H1 (cell line): ENCODE measurements around the gene IRF4. TPM values are rescaled to one million over a fixed set of nuclear protein-coding genes. Genes with fewer than 3 reads are reported as not detected.

Source experiments
- BACH1 ChIP-seq: IDR thresholded peaks from 2 replicates; pipeline ENCODE4 v1.6.1; 2012; ENCODE audit warnings: low read length, improper control_type of control experiment
- CBX5 ChIP-seq: fragments of 300-800, 300-1000 bp; sonication (generic); IDR thresholded peaks from 2 replicates; pipeline ENCODE4 v1.7.1; 2016; ENCODE audit warnings: antibody characterized with exemption, low read length, low read depth
- MAFK ChIP-seq: IDR thresholded peaks from 2 replicates; pipeline ENCODE4 v1.6.1; 2012; ENCODE audit warnings: low read depth, mild to moderate bottlenecking, improper control_type of control experiment, low read length
- RAD21 ChIP-seq, 2 experiments: IDR thresholded peaks in 1 of 2; conservative IDR thresholded peaks in 1 of 2; 2 replicates each; pipeline ENCODE4 v1.6.1; 2011; ENCODE audit warnings: low read depth in 2 of 2, low read length in 2 of 2, improper control_type of control experiment in 1 of 2, inconsistent platforms in 1 of 2, mild to moderate bottlenecking in 1 of 2, moderate library complexity in 1 of 2
- ZNF274 ChIP-seq: IDR thresholded peaks from 2 replicates; pipeline ENCODE4 v1.7.0; 2012; ENCODE audit warnings: low read length, borderline replicate concordance; ENCODE audit errors: extremely low read depth
- polyA plus RNA-seq, 7 experiments: library from polyadenylated mRNA; depleted of rRNA in 3 of 7; stranded (reverse) in 5 of 7; unstranded in 2 of 7; fragments of >200 nt in 5 of 7; fragments of 200-250 nt in 2 of 7; gene quantifications; 1 replicate in 5 of 7; 2 replicates in 1 of 7; 4 replicates in 1 of 7; pipeline versions ENCODE4 v1.2.1 to v1.2.3, GENCODE V29; 2011 to 2013; ENCODE audit warnings: missing spikeins in 2 of 7, mixed read lengths in 2 of 7
- total RNA-seq: library from RNA; stranded (reverse); fragmentation: NEBNext Ultra II Directional; extraction: Animal tissue kit (Norgen Biotek cat#: 25700); gene quantifications from 2 replicates; pipeline ENCODE4 v1.2.1, GENCODE V29; 2021
- TF ChIP-seq, protein P1 (sequence below): IDR thresholded peaks from 2 replicates; pipeline ENCODE4 v1.6.1; 2011; ENCODE audit warnings: low read length, improper control_type of control experiment

Gene IRF4
- total and polyA plus RNA-seq, 2 of the 8 experiments (the other 6 are each of a cell fraction or from before 2014, with no cell fraction given) = 0.77 to 2.1 TPM

DNA sequence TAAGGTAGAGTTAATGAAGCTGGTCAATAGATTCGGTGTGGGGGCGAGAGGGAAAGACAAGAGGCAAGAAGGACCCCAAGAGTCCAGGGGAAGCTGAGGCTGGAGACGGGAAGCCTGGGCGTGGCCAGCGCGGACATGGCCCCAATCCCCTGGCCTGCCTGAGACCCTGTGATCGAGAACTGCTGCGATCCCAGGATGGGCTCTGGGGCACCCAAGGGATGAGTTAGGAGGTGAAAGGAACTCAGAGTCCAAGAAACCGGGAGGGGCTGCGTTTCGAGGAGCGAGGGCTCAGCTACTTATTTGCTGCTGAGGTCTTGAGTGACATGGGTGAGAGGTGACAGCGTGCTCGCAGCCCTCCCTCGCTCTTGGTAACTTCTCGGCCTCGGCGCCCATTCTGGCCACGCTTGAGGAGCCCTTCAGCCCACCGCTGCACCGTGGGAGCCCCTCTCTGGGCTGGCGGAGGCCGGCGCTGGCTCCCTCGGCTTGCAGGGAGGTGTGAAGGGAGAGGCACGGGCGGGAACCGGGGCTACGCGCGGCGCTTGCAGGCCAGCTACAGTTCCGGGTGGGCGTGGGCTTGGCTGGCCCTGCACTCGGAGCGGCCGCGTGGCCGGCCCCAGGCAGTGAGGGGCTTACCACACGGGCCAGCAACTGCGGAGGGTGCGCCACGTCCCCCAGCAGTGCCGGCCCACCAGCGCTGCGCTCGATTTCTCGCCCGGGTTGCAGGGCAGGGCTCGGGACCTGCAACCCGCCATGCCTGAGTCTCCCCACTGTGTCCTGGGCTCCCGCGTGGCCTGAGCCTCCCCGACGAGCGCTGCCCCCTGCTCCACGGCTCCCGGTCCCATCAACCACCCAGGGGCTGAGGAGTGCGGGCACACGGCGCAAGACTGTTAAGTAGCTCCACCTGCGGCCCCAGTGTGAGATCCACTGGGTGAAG, 58.2 kb downstream of the IRF4 start (continued):
- TF ChIP-seq RAD21 (IDR thresholded peaks at IDR 0.05 in 1 of 2, conservative IDR thresholded peaks at IDR 0.05 in 1 of 2; ENCODE audit: low read depth in 2 of 2, low read length in 2 of 2) (no peak), ZNF274 (no peak), MAFK (no peak), BACH1 (no peak), CBX5 (no peak)
- TF ChIP-seq, protein P1, sequence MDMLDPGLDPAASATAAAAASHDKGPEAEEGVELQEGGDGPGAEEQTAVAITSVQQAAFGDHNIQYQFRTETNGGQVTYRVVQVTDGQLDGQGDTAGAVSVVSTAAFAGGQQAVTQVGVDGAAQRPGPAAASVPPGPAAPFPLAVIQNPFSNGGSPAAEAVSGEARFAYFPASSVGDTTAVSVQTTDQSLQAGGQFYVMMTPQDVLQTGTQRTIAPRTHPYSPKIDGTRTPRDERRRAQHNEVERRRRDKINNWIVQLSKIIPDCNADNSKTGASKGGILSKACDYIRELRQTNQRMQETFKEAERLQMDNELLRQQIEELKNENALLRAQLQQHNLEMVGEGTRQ = no peak
